GM19043 (cell line): ENCODE data around the gene SEL1L3.

Experiments
- ATAC-seq: cut with Tn5 transposase; IDR thresholded peaks from one replicate; pipeline ENCODE4 v1.9.1; 2021; ENCODE audit warnings: low read depth; ENCODE audit not compliant: unreplicated experiment

SEL1L3 gene

GRCh38 chr4:25821267-25821666, 41.5 kb downstream of the SEL1L3 start:
- no peak for ATAC-seq

GRCh38 chr4:25818876-25819275, 43.9 kb downstream of the SEL1L3 start:
- no peak for ATAC-seq

GRCh38 chr4:25818371-25818871, 44.4 kb downstream of the SEL1L3 start:
- no peak for ATAC-seq

GRCh38 chr4:25817059-25817681, 45.6 kb downstream of the SEL1L3 start:
- no peak for ATAC-seq

GRCh38 chr4:25816591-25817058, 46.2 kb downstream of the SEL1L3 start:
- no peak for ATAC-seq

- no peak for ATAC-seq
Measured at GRCh38 chr4:25815586-25815985, 47.2 kb downstream of the SEL1L3 start.

GRCh38 chr4:25814301-25815136, 48.3 kb downstream of the SEL1L3 start:
- ATAC-seq, result no peak

GRCh38 chr4:25813448-25814106, 49.2 kb downstream of the SEL1L3 start:
- ATAC-seq, result no peak

- no peak for ATAC-seq
Measured at GRCh38 chr4:25811841-25812240, 50.9 kb downstream of the SEL1L3 start.

- no peak for ATAC-seq
Measured at GRCh38 chr4:25811374-25811690, 51.5 kb downstream of the SEL1L3 start.

GRCh38 chr4:25810461-25811373, 52.1 kb downstream of the SEL1L3 start:
- no peak for ATAC-seq

- no peak for ATAC-seq
Measured at GRCh38 chr4:25809996-25810395, 52.8 kb downstream of the SEL1L3 start.

- ATAC-seq, result no peak
Measured at GRCh38 chr4:25807102-25807728, 55.6 kb downstream of the SEL1L3 start.

GRCh38 chr4:25805255-25805860, 57.4 kb downstream of the SEL1L3 start:
- no peak for ATAC-seq

- no peak for ATAC-seq
Measured at GRCh38 chr4:25803720-25804225, 59.0 kb downstream of the SEL1L3 start.

- ATAC-seq, result no peak
Measured at GRCh38 chr4:25801594-25801993, 61.2 kb downstream of the SEL1L3 start.

- no peak for ATAC-seq
Measured at GRCh38 chr4:25800245-25800644, 62.5 kb downstream of the SEL1L3 start.

GRCh38 chr4:25799522-25799921, 63.3 kb downstream of the SEL1L3 start:
- ATAC-seq, result no peak

- ATAC-seq, result no peak
Measured at GRCh38 chr4:25797136-25797535, 65.7 kb downstream of the SEL1L3 start.
